ENCODE results near the gene KCNF1. TPM values are rescaled to one million over a fixed set of nuclear protein-coding genes. Genes with fewer than 3 reads are reported as not detected.

Gene KCNF1
- total RNA-seq, 1 experiment from 2014 or later, result 0.29 TPM

GRCh38 chr2:10910625-10911024, 1.1 kb upstream of the KCNF1 start:
- POLR2A ChIA-PET, result no interaction called here

GRCh38 chr2:10912076-10912731, 470 bp downstream of the KCNF1 start:
- Mint-ChIP-seq H3K4me1 (ENCODE audit: low read depth, unreplicated experiment) (peaks cover 7% of the 10 kb centered on the region), H3K9me3 (ENCODE audit: unreplicated experiment) (no peaks in the 10 kb centered on the region), H3K27ac (ENCODE audit: unreplicated experiment) (no peak overlapping the region), H3K4me3 (ENCODE audit: unreplicated experiment) (peak overlapping the region; percentile 58), H3K27me3 (ENCODE audit: insufficient read depth, unreplicated experiment) (peaks cover 10% of the 10 kb centered on the region), H3K36me3 (ENCODE audit: insufficient read depth, unreplicated experiment) (no peaks in the 10 kb centered on the region)
- Histone ChIP-seq H3K4me1 (no peaks in the 10 kb centered on the region), H3K36me3 (ENCODE audit: control insufficient read depth, insufficient read depth, low read length) (no peaks in the 10 kb centered on the region), H3K27me3 (replicated peaks; ENCODE audit: control insufficient read depth, insufficient read depth, low read length) (no peaks in the 10 kb centered on the region), H3K9me3 (no peaks in the 10 kb centered on the region), H3K4me3 (ENCODE audit: low read depth, low read length) (peak overlapping the region; percentile 42)
- intact Hi-C loops (cut with micrococcal nuclease; ENCODE audit: unreplicated experiment), result loop anchor here (5.0 kb wide), 1 partner anchor 220 kb away; a partner anchor contains a TSS
- DNase-seq, result no peak
- no peak for TF ChIP-seq CTCF (IDR thresholded peaks at IDR 0.05; ENCODE audit: insufficient read depth in 1 of 2, low read depth in 1 of 2, low read length in 1 of 2, severe bottlenecking in 1 of 2, unreplicated experiment in 1 of 2)
- ChIA-PET POLR2A (no interaction called here), CTCF (interaction anchor here (0.7 to 1.9 kb wide), 9 partner anchors 9 to 212 kb away, joined by 3 to 14 read pairs (median 5); partner anchors contain the start of gene PDIA6)
- BruUV-seq (replicated peaks), result no TSS peak

More at GRCh38 chr2:10910625-10911024, 1.1 kb upstream of the KCNF1 start:
- no TSS peak for BruUV-seq (replicated peaks)
- H3K4me3 ChIP-seq (ENCODE audit: low read depth, low read length), result no peak overlapping the region
- H3K36me3 ChIP-seq (ENCODE audit: control insufficient read depth, insufficient read depth, low read length), result no peaks in the 10 kb centered on the region
- CTCF ChIA-PET, result interaction anchor here (1.2 to 1.9 kb wide), 4 partner anchors 10 to 78 kb away, joined by 4 to 14 read pairs (median 8); no protein-coding TSS in a partner anchor
- H3K9me3 Mint-ChIP-seq (ENCODE audit: unreplicated experiment), result no peaks in the 10 kb centered on the region
- no peak for TF ChIP-seq CTCF (IDR thresholded peaks at IDR 0.05; ENCODE audit: insufficient read depth in 1 of 2, low read depth in 1 of 2, low read length in 1 of 2, severe bottlenecking in 1 of 2, unreplicated experiment in 1 of 2)
- peaks cover 7% of the 10 kb centered on the region for H3K4me1 Mint-ChIP-seq (ENCODE audit: low read depth, unreplicated experiment)
- H3K4me1 ChIP-seq, result no peaks in the 10 kb centered on the region
- no peak overlapping the region for H3K27ac Mint-ChIP-seq (ENCODE audit: unreplicated experiment)
- no peaks in the 10 kb centered on the region for H3K27me3 ChIP-seq (replicated peaks; ENCODE audit: control insufficient read depth, insufficient read depth, low read length)
- intact Hi-C loops (cut with micrococcal nuclease; ENCODE audit: unreplicated experiment), result loop anchor here (5.0 kb wide), 1 partner anchor 222 kb away; a partner anchor contains a TSS
- H3K4me3 Mint-ChIP-seq (ENCODE audit: unreplicated experiment), result peak overlapping the region; percentile 42
- no peaks in the 10 kb centered on the region for H3K9me3 ChIP-seq
- H3K27me3 Mint-ChIP-seq (ENCODE audit: insufficient read depth, unreplicated experiment), result peaks cover 10% of the 10 kb centered on the region
- H3K36me3 Mint-ChIP-seq (ENCODE audit: insufficient read depth, unreplicated experiment), result no peaks in the 10 kb centered on the region
- DNase-seq, result no peak

GRCh38 chr2:10912796-10913455, 1.2 kb downstream of the KCNF1 start:
- H3K4me3 ChIP-seq (ENCODE audit: low read depth, low read length), result no peak overlapping the region
- Mint-ChIP-seq H3K27me3 (ENCODE audit: insufficient read depth, unreplicated experiment) (peaks cover 10% of the 10 kb centered on the region), H3K4me3 (ENCODE audit: unreplicated experiment) (peak overlapping the region; percentile 58), H3K4me1 (ENCODE audit: low read depth, unreplicated experiment) (peaks cover 7% of the 10 kb centered on the region), H3K36me3 (ENCODE audit: insufficient read depth, unreplicated experiment) (no peaks in the 10 kb centered on the region), H3K9me3 (ENCODE audit: unreplicated experiment) (no peaks in the 10 kb centered on the region), H3K27ac (ENCODE audit: unreplicated experiment) (no peak overlapping the region)
- DNase-seq, result peak in 1 of 2 experiments; percentile 28
- no peak for TF ChIP-seq CTCF (IDR thresholded peaks at IDR 0.05; ENCODE audit: insufficient read depth in 1 of 2, low read depth in 1 of 2, low read length in 1 of 2, severe bottlenecking in 1 of 2, unreplicated experiment in 1 of 2)
- ChIA-PET CTCF (interaction anchor here (0.9 to 2.0 kb wide), 4 partner anchors 22 to 81 kb away, joined by 3 to 10 read pairs (median 6); no protein-coding TSS in a partner anchor), POLR2A (no interaction called here)
- no peaks in the 10 kb centered on the region for H3K36me3 ChIP-seq (ENCODE audit: control insufficient read depth, insufficient read depth, low read length)
- no peaks in the 10 kb centered on the region for H3K9me3 ChIP-seq
- H3K27me3 ChIP-seq (replicated peaks; ENCODE audit: control insufficient read depth, insufficient read depth, low read length), result no peaks in the 10 kb centered on the region
- intact Hi-C loops (cut with micrococcal nuclease; ENCODE audit: unreplicated experiment), result loop anchor here (5.0 kb wide), 1 partner anchor 219 kb away; a partner anchor contains a TSS
- no TSS peak for BruUV-seq (replicated peaks)
- no peaks in the 10 kb centered on the region for H3K4me1 ChIP-seq
